ENCODE measurements around the gene SPOCK1.

The SPOCK1 gene

DNA sequence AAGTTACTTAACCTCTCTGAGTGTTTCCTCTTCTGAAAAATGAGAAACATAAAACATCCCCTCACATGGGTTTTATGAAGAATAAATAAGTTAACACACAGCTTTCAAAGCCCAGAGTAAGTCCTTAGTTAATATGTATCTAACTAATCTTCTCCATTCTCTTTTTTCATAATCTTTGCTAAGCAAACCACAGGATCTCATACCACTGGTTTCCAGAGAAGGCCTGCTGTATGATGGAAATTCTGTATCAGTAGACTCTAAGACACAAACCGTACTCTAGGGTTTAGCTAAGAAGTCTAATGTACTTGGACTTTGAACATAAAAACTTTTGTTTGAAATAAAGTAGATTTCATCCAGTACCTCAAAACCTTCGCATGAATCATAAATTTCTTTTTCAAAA is 307.9 kb downstream of the SPOCK1 start:
- DNase-seq (ENCODE audit: low read depth) = no peak

DNA sequence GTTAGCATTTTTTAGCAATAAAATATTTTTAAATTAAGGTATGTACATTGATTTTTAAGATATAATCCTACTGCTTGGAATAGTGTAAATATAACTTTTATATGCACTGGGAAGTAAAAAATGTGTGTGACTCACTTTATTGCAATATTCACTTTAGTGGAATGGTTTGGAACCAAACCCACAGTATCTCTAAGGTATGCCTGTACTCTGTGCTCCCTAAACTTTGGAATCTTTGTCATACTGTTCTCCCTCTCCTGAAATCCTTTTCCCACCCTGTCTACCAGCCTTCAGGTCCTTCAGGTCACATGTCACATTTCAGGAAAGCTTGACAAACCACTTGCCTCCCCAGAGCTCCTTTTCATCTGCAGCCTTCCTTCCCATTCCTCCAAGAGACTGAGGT is 308.7 kb downstream of the SPOCK1 start:
- DNase-seq (ENCODE audit: low read depth) = no peak

- DNase-seq (ENCODE audit: low read depth) = no peak
Observed at GRCh38 chr5:137190031-137190430, 309.1 kb downstream of the SPOCK1 start.

DNA sequence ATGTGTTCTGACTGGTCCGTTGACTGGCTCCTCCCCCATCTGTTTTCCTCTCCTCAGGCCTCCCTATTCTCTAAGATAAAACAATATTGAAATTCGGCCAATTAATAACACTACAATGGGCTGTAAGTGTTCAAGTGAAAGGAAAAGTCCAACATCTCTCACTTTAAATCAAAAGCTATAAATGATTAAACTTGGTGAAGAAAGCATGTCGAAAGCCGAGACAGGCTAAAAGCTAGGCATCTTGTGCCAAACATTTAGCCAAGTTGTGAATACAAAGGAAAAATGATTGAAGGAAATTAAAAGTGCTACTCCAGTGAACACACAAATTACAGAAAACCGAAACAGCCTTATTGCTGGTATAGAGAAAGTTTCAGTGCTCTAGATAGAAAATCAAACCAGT is 310.6 kb downstream of the SPOCK1 start:
- DNase-seq (ENCODE audit: low read depth) = no peak

DNA sequence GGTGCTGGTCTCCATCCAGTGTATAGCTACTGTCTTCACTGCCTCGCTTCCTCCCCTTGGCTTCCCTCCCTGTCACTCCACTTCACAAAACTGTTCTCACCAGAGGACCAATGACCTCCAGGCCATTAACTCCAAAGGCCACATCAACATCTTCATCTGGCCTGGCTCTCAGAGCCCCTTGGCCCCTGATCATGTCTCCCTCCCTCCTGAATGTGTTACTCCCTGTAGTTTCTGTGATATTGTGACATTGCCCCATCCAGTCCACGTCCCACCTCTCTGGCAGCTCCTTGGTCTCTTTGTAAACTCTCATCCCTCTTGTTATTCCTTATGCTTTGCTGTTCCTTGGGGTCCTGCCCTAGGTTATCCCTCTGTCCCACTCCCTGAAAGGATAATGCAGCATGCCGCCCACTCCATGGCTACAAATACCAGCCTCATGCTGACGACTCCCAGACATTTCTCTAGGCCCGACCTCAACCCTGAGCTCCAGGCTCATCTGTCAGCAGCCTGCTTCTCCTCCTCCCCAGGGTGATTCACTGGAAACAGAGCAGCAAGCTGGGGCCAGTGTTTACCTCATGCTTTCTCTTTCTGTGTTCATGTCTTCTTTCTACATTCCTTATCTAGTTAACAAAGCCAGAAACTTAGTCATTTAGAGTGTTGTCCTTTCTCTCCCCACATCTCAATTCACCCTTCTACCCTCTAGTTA is 312.2 kb downstream of the SPOCK1 start:
- DNase-seq (ENCODE audit: low read depth) = no peak

GRCh38 chr5:137185193-137185592 is 313.9 kb downstream of the SPOCK1 start:
- DNase-seq (ENCODE audit: low read depth) = no peak

DNA sequence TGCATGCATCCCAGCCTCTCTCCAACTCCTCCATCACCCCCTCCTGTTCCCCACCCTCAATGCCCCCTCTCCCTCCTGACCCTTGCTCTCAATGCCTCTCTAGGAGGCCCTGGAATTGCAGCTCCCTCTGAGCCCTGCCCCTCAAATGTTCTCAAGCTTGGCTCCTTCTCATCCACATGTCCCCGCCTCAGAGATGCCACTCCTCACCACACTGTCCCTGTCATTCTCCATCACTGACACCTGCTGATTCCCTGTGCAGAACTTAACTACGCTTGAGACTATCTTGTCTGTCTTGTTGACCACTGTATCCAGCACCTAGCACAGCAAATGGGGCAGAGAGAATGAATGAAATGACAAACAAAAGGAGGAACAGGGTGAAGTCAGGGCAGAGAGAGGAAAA is 314.4 kb downstream of the SPOCK1 start:
- DNase-seq (ENCODE audit: low read depth) = no peak

DNA sequence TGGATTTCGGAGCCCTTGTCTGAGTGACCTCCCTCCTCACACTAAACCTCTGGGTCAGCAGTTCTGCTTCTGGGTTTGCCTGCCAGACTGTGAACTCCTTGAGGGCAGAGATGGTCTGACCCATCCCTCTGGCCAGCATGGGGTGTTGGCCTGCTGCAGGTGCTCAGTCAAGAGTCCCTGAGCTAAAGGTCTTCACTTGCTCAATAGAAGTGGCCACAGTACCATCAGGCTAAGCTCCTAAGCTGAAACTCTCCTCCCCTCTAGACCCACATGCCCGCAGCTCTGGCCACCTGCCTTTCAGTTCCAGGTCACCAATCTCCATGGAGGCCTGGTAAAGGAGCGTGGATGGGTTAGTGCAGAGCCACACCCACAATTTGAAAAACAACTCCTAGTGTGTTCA is 316.6 kb downstream of the SPOCK1 start:
- DNase-seq (ENCODE audit: low read depth) = no peak

DNA sequence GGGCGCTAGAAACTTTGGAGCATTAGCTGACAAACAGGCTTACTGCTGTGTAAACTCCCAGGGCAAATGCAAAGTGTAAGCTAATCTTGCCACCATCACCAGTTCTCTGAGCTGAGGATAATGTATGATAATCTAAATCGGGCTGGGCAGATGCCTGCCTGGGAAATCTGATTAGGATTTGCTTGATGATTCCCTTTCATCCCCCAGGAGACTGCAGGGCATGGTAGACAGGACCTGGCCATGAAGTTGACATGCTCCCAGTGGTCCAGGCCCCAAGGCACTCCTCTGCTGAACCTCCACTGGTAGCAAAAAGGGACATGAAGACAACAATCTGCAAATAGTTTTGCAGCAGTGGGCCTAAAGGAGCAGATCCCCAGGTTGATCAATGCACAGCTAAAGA is 317.5 kb downstream of the SPOCK1 start:
- no peak for DNase-seq (ENCODE audit: low read depth)

GRCh38 chr5:137179203-137179602 is 319.9 kb downstream of the SPOCK1 start:
- no peak for DNase-seq (ENCODE audit: low read depth)

GRCh38 chr5:137176609-137177008 is 322.5 kb downstream of the SPOCK1 start:
- no peak for DNase-seq (ENCODE audit: low read depth)

DNA sequence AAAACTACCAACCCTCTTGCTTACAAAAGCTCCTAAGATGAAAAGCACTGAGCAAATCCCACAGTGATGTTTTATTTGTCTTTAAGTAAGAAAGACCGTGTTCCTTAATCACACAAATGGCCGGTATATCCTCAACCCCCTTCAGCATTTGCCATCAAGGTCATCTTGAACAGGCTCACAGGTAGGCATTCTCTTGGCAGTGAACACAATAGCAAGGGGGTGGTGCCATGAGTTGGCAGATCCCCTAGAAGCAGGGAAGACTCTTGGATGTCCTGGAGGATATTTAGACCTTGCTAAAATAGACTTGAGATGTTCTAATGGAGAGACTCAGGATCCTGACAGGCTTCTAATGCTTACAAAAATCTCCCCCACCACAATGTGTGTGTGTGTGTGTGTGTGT is 323.0 kb downstream of the SPOCK1 start:
- DNase-seq (ENCODE audit: low read depth) = no peak

DNA sequence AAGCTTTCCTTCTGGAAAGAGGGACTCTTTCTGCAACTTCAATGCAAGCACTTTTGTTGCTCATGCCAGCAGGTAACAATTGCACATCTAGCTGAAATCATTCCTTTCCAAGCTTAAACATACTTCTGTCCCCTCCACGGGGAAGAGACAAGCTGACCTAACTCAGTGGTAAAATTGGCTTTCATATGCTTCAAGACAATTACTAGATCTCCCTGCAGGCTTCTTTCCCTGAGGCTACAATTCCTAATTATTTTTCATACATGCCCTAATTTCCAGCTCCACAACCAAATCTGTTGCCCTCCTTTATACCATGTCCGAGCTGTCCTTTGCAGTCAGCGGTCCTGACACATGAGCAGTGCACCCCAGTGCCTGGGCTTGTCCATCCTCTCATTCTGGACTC is 324.9 kb downstream of the SPOCK1 start:
- DNase-seq (ENCODE audit: low read depth) = no peak

GRCh38 chr5:137172258-137172657 is 326.9 kb downstream of the SPOCK1 start:
- no peak for DNase-seq (ENCODE audit: low read depth)

- DNase-seq (ENCODE audit: low read depth) = no peak
Observed at GRCh38 chr5:137167187-137167586, 331.9 kb downstream of the SPOCK1 start.

GRCh38 chr5:137164961-137165360 is 334.2 kb downstream of the SPOCK1 start:
- DNase-seq (ENCODE audit: low read depth) = no peak

DNA sequence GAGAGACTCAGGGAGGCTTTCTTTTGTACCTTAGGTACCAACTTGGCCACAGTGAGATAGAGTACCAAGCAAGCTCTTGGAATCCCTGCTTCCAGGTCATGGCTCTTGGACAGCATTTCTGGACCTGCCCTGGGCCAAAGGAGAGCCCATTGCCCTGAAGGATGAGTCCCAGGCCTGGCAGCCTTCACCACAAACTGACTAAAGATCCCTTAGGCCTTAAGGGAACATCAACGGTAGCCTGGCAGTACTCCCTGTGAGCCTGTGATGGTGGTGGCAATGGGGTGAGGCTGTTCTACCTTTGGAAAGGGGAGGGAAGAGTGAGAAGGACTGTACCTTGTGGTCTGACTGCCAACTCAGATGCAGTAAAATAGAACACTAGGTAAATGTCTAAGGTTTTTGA is 334.6 kb downstream of the SPOCK1 start:
- DNase-seq (ENCODE audit: low read depth) = no peak

DNA sequence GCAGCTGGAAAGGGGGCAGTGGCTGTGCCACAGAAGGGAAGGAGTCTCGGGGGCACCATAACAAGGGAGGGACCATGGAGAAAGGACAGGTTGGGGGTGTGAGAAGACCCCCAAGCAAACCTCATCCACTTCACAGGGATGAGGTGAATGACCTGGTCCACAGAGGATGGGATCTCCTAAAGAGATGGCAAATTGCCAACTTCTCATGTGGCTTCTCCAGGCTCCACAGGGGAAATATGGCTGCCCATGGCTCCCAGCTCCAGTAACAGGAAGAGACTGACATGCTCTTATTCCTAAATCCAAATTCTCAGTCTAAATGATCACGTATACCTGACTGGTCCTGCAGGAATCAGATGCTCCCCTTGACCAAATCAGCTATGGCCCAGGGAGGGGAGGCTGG is 340.4 kb downstream of the SPOCK1 start:
- no peak for DNase-seq (ENCODE audit: low read depth)

DNA sequence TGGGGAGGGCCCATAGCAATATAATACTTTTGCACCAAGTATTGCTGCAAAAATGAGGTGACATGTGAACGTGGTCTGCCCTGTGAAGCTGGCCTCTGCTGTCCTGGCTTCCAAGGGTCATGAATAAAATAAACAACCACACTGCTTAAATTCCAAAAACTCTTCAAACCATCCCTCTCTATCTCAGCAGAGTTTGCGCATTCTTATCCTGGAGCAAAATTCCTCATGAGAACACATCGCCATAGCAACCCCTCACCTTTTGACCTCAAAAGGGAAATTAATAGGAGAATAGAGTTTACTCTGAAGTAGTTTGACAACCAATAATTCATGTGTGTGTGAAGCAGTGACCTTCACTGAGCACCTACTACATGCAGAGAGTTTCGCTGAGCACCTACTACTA is 342.9 kb downstream of the SPOCK1 start:
- no peak for DNase-seq (ENCODE audit: low read depth)

DNA sequence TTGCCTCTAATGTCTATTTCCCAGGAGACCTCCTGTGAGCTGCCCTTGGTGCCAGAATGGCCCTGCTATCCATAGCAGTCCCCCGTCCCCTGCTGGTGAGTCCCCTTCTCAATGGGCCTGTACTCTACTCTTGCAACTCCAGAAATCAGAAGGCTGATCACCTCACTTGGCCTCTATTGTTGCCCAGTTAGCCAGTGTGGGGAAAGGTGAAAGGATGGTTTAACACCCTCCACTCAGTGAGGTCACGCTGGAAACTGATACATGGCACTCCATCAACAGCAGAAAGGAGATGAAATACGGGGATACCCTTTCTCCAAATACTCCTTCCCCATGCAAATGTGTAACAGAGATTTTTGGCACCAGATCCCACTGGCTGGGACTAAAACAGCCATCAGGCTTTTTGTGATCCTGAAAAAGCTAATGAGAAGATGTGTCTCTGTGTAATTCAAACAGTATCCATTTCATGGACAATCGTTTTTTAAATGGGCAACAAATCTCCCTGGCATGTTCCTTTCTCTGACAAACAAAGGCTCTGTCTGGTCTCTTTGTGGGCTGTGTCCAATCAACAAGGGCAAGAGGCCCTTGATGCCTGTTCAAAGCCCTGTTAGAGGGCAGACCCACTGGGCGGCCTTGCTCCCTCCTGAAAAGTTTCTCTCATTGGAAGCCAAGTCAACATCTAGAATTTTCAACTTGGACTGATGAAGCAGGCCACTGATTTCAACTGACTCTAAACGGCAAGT is 343.7 kb downstream of the SPOCK1 start:
- DNase-seq (ENCODE audit: low read depth) = no peak

GRCh38 chr5:137152616-137153015 is 346.5 kb downstream of the SPOCK1 start:
- DNase-seq (ENCODE audit: low read depth) = no peak

- DNase-seq (ENCODE audit: low read depth) = no peak
Observed at GRCh38 chr5:137148655-137149054, 350.5 kb downstream of the SPOCK1 start.

DNA sequence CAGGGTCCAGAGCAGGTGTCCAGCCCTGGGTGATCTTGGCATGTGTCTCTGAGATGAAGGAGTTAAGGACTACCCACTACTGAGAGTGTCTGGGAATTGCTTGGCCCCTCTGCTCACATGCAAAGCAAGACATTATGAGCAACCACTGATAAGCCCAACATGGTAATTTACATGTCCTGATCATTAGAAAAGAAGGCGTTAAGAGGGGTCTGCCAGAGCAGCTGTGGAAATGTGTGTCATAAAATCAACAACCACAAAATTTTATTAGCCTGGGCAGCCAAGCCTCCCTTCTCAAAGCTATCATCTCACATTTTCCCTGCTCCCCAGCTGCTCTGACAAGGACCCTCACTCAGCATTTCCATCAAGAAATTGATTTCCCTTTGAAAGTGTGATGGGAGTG is 351.0 kb downstream of the SPOCK1 start:
- no peak for DNase-seq (ENCODE audit: low read depth)

- DNase-seq (ENCODE audit: low read depth) = no peak
Observed at GRCh38 chr5:137147346-137147745, 351.8 kb downstream of the SPOCK1 start.
